CD8-positive, alpha-beta memory T cell (primary cell): ENCODE data around the gene IL10. TPM values are rescaled to one million over a fixed set of nuclear protein-coding genes. Genes with fewer than 3 reads are reported as not detected.

Experiments used
- CTCF ChIA-PET: fragments of 350-600 bp; sonication (Branson Sonifier 250); formaldehyde crosslinking; loops from one replicate; lab custom pipeline; 2021; ENCODE audit warnings: antibody characterized with exemption; lab: Charles Lee
- POLR2A ChIA-PET: fragments of 350-600 bp; sonication (Branson Sonifier 250); formaldehyde crosslinking; loops from one replicate; lab custom pipeline; 2021; ENCODE audit warnings: antibody characterized with exemption; lab: Charles Lee
- DNase-seq, 5 donors: peaks; one replicate each; pipeline versions ENCODE4 v3.0.0 to v3.0.0-alpha.2; 2020 to 2022; ENCODE audit warnings: mixed read lengths in 1 of 5
- H3K27ac ChIP-seq: one replicate; pipeline ENCODE4 v1.7.0; 2013; ENCODE audit warnings: low read depth, mild to moderate bottlenecking, low read length, moderate library complexity
- H3K27me3 ChIP-seq: 2 replicates; pipeline ENCODE4 v1.7.0; 2013; ENCODE audit warnings: low read length, mild to moderate bottlenecking; ENCODE audit not compliant: insufficient read depth, poor library complexity, severe bottlenecking
- H3K36me3 ChIP-seq: 2 replicates; pipeline ENCODE4 v1.7.0; 2013; ENCODE audit warnings: mild to moderate bottlenecking, low read length, moderate library complexity; ENCODE audit not compliant: insufficient read depth
- H3K4me1 ChIP-seq: 2 replicates; pipeline ENCODE4 v1.7.0; 2013; ENCODE audit warnings: mild to moderate bottlenecking, low read length, moderate library complexity; ENCODE audit not compliant: insufficient read depth
- H3K4me3 ChIP-seq: 2 replicates; pipeline ENCODE4 v1.7.0; 2013; ENCODE audit warnings: mild to moderate bottlenecking, low read length
- H3K9me3 ChIP-seq: 2 replicates; pipeline ENCODE4 v1.7.0; 2013; ENCODE audit warnings: mild to moderate bottlenecking, low read length
- H3K27ac Mint-ChIP-seq, 8 donors: one replicate each; pipeline ENCODE4 v1.8.0; 2020 to 2021; ENCODE audit warnings: mixed read lengths in 8 of 8, mild to moderate bottlenecking in 6 of 8, inconsistent platforms in 3 of 8, moderate library complexity in 3 of 8
- H3K27me3 Mint-ChIP-seq, 2 donors: one replicate each; pipeline ENCODE4 v1.8.0; 2020 to 2021; ENCODE audit warnings: mixed read lengths in 2 of 2, mild to moderate bottlenecking in 1 of 2, moderate library complexity in 1 of 2
- H3K36me3 Mint-ChIP-seq, 3 donors: one replicate each; pipeline ENCODE4 v1.8.0; 2020 to 2021; ENCODE audit warnings: mixed read lengths in 3 of 3, inconsistent platforms in 1 of 3, mild to moderate bottlenecking in 1 of 3
- H3K4me1 Mint-ChIP-seq, 3 donors: one replicate each; pipeline ENCODE4 v1.8.0; 2020 to 2021; ENCODE audit warnings: mixed read lengths in 3 of 3, inconsistent platforms in 1 of 3, mild to moderate bottlenecking in 1 of 3
- H3K4me3 Mint-ChIP-seq, 7 donors: one replicate each; pipeline ENCODE4 v1.8.0; 2020 to 2021; ENCODE audit warnings: mixed read lengths in 7 of 7, mild to moderate bottlenecking in 6 of 7, moderate library complexity in 4 of 7, inconsistent platforms in 2 of 7
- H3K9me3 Mint-ChIP-seq, 5 donors: one replicate each; pipeline ENCODE4 v1.8.0; 2020 to 2022; ENCODE audit warnings: mixed read lengths in 5 of 5, mild to moderate bottlenecking in 3 of 5, moderate library complexity in 2 of 5, inconsistent platforms in 1 of 5
- polyA plus RNA-seq: library from polyadenylated mRNA; unstranded; fragments of 300-500 nt; fragmentation: Illumina TruSeq; gene quantifications from one replicate; pipeline ENCODE4 v1.2.3, GENCODE V29; 2021
- total RNA-seq, 2 experiments: library from RNA; stranded (reverse); gene quantifications; one replicate each; pipeline ENCODE4 v1.2.3, GENCODE V29; 2021

IL10 gene
- total and polyA plus RNA-seq, 3 experiments from 2014 or later, result 0.33 to 7.6 (median 7.6) TPM

DNA sequence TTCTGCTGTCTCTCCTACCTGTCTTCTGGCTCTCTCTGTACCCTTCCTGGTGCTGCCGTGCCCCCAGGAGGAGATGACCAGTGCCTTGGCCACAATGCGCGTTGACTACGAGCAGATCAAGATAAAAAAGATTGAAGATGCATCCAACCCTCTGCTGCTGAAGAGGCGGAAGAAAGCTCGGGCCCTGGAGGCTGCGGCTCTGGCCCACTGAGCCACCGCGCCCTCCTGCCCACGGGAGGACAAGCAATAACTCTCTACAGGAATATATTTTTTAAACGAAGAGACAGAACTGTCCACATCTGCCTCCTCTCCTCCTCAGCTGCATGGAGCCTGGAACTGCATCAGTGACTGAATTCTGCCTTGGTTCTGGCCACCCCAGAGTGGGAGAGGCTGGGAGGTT is 39.8 kb downstream of the IL10 start:
- H3K27ac ChIP-seq, result no peak overlapping the region
- H3K9me3 ChIP-seq, result no peaks in the 10 kb centered on the region
- H3K4me3 ChIP-seq, result no peak overlapping the region
- no peak for DNase-seq
- H3K36me3 ChIP-seq, result peaks cover 9% of the 10 kb centered on the region
- H3K27me3 ChIP-seq, result no peaks in the 10 kb centered on the region
- ChIA-PET POLR2A (no interaction called here), CTCF (interaction anchor here (2.9 to 9.8 kb wide), 3 partner anchors 39 to 180 kb away, joined by 24 to 232 read pairs (median 64); partner anchors contain the start of genes IL10 and IL19)
- Mint-ChIP-seq H3K36me3 (peaks cover 4 to 70% (median 7%) of the 10 kb centered on the region in 3 donors), H3K4me3 (no peak overlapping the region), H3K27ac (peak overlapping the region in 6 of 8 donors; percentile 61 to 87 (median 80)), H3K4me1 (peaks cover 47 to 50% (median 47%) of the 10 kb centered on the region in 3 donors), H3K9me3 (no peaks in the 10 kb centered on the region), H3K27me3 (no peaks in the 10 kb centered on the region)
- H3K4me1 ChIP-seq, result peaks cover 34% of the 10 kb centered on the region

DNA sequence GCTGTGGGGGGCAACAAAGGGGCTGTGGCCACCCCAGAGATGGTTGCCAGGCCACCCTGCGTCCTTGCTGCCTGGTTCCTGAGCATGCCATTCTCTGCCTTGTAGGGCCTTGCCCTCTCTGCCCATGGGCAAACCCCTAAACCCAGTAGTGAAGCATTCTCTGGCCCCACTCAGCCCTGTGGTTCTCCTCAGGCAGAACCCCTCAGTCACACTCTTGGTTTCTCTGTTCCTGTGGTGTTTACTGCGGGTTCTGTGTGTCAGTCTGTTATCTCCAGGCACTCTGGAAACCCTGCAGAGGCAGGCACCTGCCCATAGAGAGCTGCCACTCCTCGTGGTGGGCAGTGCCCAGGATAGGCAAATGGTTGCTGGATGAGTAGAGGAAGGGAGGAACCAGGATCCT is 42.8 kb downstream of the IL10 start:
- Histone ChIP-seq H3K4me3 (no peak overlapping the region), H3K36me3 (peaks cover 9% of the 10 kb centered on the region), H3K9me3 (no peaks in the 10 kb centered on the region), H3K27ac (no peak overlapping the region), H3K4me1 (peaks cover 22% of the 10 kb centered on the region), H3K27me3 (no peaks in the 10 kb centered on the region)
- Mint-ChIP-seq H3K4me1 (peaks cover 43 to 47% (median 45%) of the 10 kb centered on the region in 3 donors), H3K4me3 (peak overlapping the region in 1 of 7 donors; percentile 12), H3K9me3 (no peaks in the 10 kb centered on the region), H3K27ac (peak overlapping the region in 6 of 8 donors; percentile 5 to 79 (median 53)), H3K36me3 (peaks cover 4 to 62% (median 7%) of the 10 kb centered on the region in 3 donors), H3K27me3 (no peaks in the 10 kb centered on the region)
- CTCF ChIA-PET, result interaction anchor here (0.9 to 9.8 kb wide), 2 partner anchors 77 to 183 kb away, joined by 4 to 232 read pairs; no protein-coding TSS in a partner anchor
- no peak for DNase-seq
- POLR2A ChIA-PET, result no interaction called here

DNA sequence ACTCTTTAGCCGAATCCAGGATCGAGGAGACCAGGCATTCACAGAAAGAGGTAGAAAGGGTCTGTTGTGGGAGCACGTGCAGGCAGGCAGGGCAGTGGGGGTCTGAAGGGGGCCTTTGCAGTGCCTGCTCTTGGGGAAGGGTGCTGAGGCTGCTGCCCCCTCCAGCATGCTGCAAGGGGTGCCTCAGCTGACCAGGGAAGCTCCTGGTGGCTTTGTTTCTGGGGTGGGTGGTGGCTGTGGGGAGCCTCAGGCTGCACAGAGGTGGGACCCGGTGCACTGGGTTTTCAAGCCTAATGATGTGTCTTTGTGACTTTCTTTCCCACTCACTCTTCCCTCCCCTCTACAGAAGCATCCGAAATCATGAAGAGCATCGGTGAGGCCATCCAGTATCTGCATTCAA is 43.2 kb downstream of the IL10 start:
- peak overlapping the region in 4 of 8 donors; percentile 42 to 79 (median 73) for H3K27ac Mint-ChIP-seq
- Histone ChIP-seq H3K36me3 (peaks cover 9% of the 10 kb centered on the region), H3K9me3 (no peaks in the 10 kb centered on the region), H3K27me3 (no peaks in the 10 kb centered on the region), H3K4me1 (peaks cover 18% of the 10 kb centered on the region), H3K4me3 (no peak overlapping the region), H3K27ac (no peak overlapping the region)
- peaks cover 0 to under 1% of the 10 kb centered on the region in 2 donors for H3K27me3 Mint-ChIP-seq
- ChIA-PET POLR2A (no interaction called here), CTCF (interaction anchor here (0.9 to 9.8 kb wide), 2 partner anchors 78 to 183 kb away, joined by 4 to 232 read pairs; no protein-coding TSS in a partner anchor)
- peak overlapping the region in 1 of 7 donors; percentile 48 for H3K4me3 Mint-ChIP-seq
- H3K36me3 Mint-ChIP-seq, result peaks cover 4 to 57% (median 7%) of the 10 kb centered on the region in 3 donors
- no peak for DNase-seq
- peaks cover 43 to 46% (median 45%) of the 10 kb centered on the region in 3 donors for H3K4me1 Mint-ChIP-seq
- no peaks in the 10 kb centered on the region for H3K9me3 Mint-ChIP-seq

DNA sequence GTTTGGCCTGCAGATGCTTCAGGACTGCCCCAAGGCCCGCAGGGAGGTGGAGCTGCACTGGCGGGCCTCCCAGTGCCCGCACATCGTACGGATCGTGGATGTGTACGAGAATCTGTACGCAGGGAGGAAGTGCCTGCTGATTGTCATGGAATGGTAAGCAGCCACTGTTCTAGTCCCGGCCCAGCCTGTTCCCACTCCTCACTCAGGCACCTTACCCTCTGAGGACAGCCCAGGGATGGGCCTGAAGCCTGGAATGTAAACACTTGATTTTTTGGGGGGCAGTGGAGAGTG is 43.7 kb downstream of the IL10 start:
- H3K27ac ChIP-seq, result no peak overlapping the region
- H3K36me3 Mint-ChIP-seq, result peaks cover 4 to 57% (median 7%) of the 10 kb centered on the region in 3 donors
- H3K9me3 Mint-ChIP-seq, result no peaks in the 10 kb centered on the region
- H3K4me3 ChIP-seq, result no peak overlapping the region
- H3K4me1 Mint-ChIP-seq, result peaks cover 47 to 49% (median 48%) of the 10 kb centered on the region in 3 donors
- H3K27ac Mint-ChIP-seq, result peak overlapping the region in 3 of 8 donors; percentile 42 to 79 (median 72)
- H3K27me3 Mint-ChIP-seq, result peaks cover 0 to 3% of the 10 kb centered on the region in 2 donors
- peaks cover 18% of the 10 kb centered on the region for H3K4me1 ChIP-seq
- peaks cover 9% of the 10 kb centered on the region for H3K36me3 ChIP-seq
- H3K27me3 ChIP-seq, result no peaks in the 10 kb centered on the region
- ChIA-PET POLR2A (no interaction called here), CTCF (interaction anchor here (5.6 kb wide), 1 partner anchor 184 kb away, joined by 33 read pairs; no protein-coding TSS in a partner anchor)
- no peak for DNase-seq
- H3K4me3 Mint-ChIP-seq, result no peak overlapping the region
- no peaks in the 10 kb centered on the region for H3K9me3 ChIP-seq

DNA sequence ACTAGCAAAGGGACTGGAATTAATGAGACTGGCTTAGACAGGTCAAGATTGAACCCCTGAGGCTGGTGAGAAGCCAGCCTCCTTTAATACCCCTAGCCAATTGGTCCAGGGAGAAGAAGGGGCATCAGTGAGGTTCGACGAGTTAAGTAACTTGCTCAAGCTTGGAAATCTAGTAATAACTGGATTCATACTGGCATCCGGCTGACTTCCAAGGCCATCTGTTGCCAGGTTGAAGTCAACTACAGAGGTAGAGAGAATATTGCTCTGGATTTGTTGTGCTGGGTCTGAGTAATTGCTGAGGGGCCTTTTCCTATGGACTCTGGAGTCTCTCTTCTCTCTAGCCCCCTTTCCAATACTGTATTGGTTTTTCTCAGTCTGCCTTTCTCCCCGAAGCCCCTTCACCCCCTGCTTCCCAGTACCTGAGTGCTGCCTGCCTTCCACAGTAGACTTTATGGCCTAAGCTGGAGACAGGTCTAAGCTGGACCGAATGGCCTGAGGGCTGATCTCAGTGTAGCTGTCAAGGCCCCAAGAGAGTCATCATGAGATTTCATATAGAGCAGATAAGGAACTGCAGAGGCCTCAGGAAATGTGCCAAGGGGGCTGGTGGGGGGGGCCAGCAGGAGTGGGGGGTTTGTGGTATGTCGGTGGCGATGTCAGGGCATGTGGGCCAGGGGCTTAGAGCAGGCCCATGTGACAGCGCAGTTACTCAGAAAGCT is 44.2 kb downstream of the IL10 start:
- Mint-ChIP-seq H3K27ac (peak overlapping the region in 7 of 8 donors; percentile 11 to 83 (median 72)), H3K9me3 (no peaks in the 10 kb centered on the region), H3K4me3 (peak overlapping the region in 1 of 7 donors; percentile 5), H3K27me3 (peaks cover 0 to 3% of the 10 kb centered on the region in 2 donors), H3K36me3 (peaks cover 4 to 53% (median 6%) of the 10 kb centered on the region in 3 donors), H3K4me1 (peaks cover 51 to 52% (median 52%) of the 10 kb centered on the region in 3 donors)
- Histone ChIP-seq H3K4me1 (peaks cover 18% of the 10 kb centered on the region), H3K4me3 (no peak overlapping the region), H3K27ac (no peak overlapping the region), H3K36me3 (peaks cover 9% of the 10 kb centered on the region), H3K9me3 (no peaks in the 10 kb centered on the region), H3K27me3 (no peaks in the 10 kb centered on the region)
- DNase-seq, result no peak
- POLR2A ChIA-PET, result no interaction called here
- CTCF ChIA-PET, result interaction anchor here (1.1 to 5.6 kb wide), 4 partner anchors 15 to 204 kb away, joined by 3 to 42 read pairs (median 24); no protein-coding TSS in a partner anchor

DNA sequence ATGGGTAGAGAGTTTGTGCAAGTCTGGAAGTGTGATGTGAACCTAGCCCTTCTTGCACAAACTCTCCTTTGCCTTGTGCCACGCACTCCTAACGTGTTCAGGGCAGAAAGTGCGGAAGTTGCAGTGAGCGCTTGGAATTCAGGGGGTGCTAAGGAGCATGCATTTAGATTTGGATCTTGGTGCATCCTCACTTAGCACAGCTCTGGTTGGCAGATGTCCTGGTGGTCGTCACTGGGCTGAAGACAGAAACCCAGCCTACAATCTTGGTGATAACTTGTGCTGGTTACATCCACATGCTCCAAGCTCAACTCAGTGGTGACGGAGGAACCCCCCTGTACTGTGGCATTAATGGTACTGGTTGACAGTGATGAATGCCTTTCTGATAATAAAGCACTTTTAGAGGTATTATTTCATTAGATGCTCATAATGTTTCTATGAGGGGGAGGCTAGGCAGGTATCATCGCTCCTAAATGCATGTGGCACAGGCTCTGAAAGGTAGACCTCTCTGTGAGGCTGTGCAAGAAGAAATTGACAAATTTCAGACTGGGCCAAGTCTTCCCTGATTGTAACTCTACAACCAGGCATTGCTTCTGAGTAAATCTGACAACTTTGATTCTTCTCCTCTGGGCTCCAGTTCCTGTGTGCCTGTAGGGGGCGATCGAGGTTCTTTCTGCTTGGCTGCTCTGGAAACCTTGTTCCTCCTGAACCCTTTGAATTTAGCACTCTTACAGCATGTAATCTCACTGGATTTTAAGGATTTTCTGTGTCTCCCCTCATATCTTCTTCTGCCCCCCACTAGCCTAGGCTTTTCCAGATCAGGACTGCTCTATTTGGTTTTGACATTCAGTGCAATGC is 47.0 kb downstream of the IL10 start:
- DNase-seq, result peak in 4 of 5 donors; percentile 46 to 64 (median 49)
- peaks cover 68 to 76% (median 72%) of the 10 kb centered on the region in 3 donors for H3K4me1 Mint-ChIP-seq
- ChIA-PET POLR2A (interaction anchor here (0.9 to 1.2 kb wide), 2 partner anchors 40 to 200 kb away, joined by 3 to 4 read pairs; no protein-coding TSS in a partner anchor), CTCF (interaction anchor here (0.8 to 5.6 kb wide), 32 partner anchors 11 to 257 kb away, joined by 3 to 42 read pairs (median 6); partner anchors contain the start of gene MAPKAPK2)
- peaks cover 0 to 28% (median 0%) of the 10 kb centered on the region in 3 donors for H3K36me3 Mint-ChIP-seq
- peak overlapping the region; percentile 37 to 83 (median 68) for H3K27ac Mint-ChIP-seq
- Histone ChIP-seq H3K27ac (no peak overlapping the region), H3K27me3 (no peaks in the 10 kb centered on the region), H3K9me3 (no peaks in the 10 kb centered on the region), H3K4me3 (no peak overlapping the region), H3K4me1 (peaks cover 23% of the 10 kb centered on the region), H3K36me3 (peaks cover 9% of the 10 kb centered on the region)
- H3K9me3 Mint-ChIP-seq, result no peaks in the 10 kb centered on the region
- peaks cover 0 to 3% of the 10 kb centered on the region in 2 donors for H3K27me3 Mint-ChIP-seq
- H3K4me3 Mint-ChIP-seq, result peak overlapping the region in 5 of 7 donors; percentile 6 to 44 (median 16)

DNA sequence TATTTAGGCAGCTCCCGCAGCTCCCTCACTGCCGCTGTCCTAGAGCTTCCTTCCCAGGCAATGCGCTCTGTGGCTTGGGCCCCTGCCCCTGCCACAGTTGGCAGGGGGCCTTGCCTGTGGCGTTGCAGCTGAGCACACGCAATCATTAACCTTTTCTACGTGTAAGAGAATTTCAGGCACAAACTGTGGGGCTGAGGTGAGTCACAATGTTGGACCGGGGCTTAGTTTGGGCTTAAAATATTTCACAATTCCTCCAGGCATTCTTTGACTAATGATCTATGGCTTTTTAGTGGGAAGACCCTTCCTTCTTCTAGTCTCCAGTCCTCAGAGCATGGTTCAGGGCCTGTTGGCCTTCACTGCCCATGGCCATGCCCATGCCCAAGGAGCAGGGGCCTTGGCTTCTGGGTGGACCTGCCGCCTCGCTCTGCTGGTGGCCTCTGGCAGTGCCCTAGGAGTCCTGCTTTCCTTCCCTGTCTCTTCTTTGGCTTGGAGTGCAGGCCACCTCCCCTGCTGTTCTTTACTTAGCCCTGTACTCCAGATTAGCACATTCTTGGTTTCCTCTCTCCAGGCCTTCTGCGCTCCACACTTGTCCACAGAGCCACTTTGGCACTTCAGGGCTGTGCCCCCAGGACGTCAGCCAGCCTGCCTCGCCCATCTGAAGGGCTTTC is 48.4 kb downstream of the IL10 start:
- H3K4me1 ChIP-seq, result peaks cover 34% of the 10 kb centered on the region
- no peak overlapping the region for H3K4me3 Mint-ChIP-seq

More for the DNA sequence above, 48.4 kb downstream of the IL10 start:
- Mint-ChIP-seq H3K27me3 (peaks cover 0 to 3% of the 10 kb centered on the region in 2 donors), H3K4me1 (peaks cover 70 to 79% (median 79%) of the 10 kb centered on the region in 3 donors), H3K27ac (peak overlapping the region in 7 of 8 donors; percentile 66 to 91 (median 80)), H3K9me3 (no peaks in the 10 kb centered on the region), H3K36me3 (peaks cover 0 to 14% (median 0%) of the 10 kb centered on the region in 3 donors)
- Histone ChIP-seq H3K36me3 (no peaks in the 10 kb centered on the region), H3K4me3 (no peak overlapping the region), H3K27ac (no peak overlapping the region), H3K9me3 (no peaks in the 10 kb centered on the region), H3K27me3 (no peaks in the 10 kb centered on the region)
- ChIA-PET POLR2A (interaction anchor here (0.7 kb wide), 2 partner anchors 135 to 254 kb away, joined by 5 to 6 read pairs; partner anchors contain the start of gene IKBKE), CTCF (interaction anchor here (1.0 to 5.6 kb wide), 8 partner anchors 11 to 188 kb away, joined by 3 to 42 read pairs (median 16); no protein-coding TSS in a partner anchor)
- no peak for DNase-seq
